OCI-LY1 (cell line): ENCODE data around the gene PREX1.
"Not testable (repeated sequence)": the region's sequence is repeated elsewhere in the genome, so short reads cannot be mapped to it uniquely, and the experiment has no call there.

Experiments
- H2AFZ ChIP-seq: fragments of 200-600 bp; sonication (generic), shearing (Covaris generic); 2 replicates; pipeline ENCODE4 v1.6.0; 2014; ENCODE audit warnings: antibody characterized with exemption, mild to moderate bottlenecking, low read length
- H3F3A ChIP-seq: fragments of 200-600 bp; sonication (generic), shearing (Covaris generic); 2 replicates; pipeline ENCODE4 v1.6.0; 2014; ENCODE audit warnings: mild to moderate bottlenecking, antibody characterized with exemption, low read length, moderate library complexity; ENCODE audit not compliant: insufficient read depth
- H3K27ac ChIP-seq: fragments of 200-600 bp; sonication (generic); 2 replicates; pipeline ENCODE4 v1.5.1; 2014; ENCODE audit warnings: low read length, mixed run types, mild to moderate bottlenecking, low read depth; ENCODE audit not compliant: poor library complexity, severe bottlenecking
- H3K27me3 ChIP-seq: fragments of 200-600 bp; sonication (generic); 2 replicates; pipeline ENCODE4 v1.6.0; 2014; ENCODE audit warnings: antibody characterized with exemption, mild to moderate bottlenecking, low read length, moderate library complexity; ENCODE audit not compliant: insufficient read depth
- H3K36me3 ChIP-seq: fragments of 200-600 bp; sonication (generic); 2 replicates; pipeline ENCODE4 v1.6.1; 2014; ENCODE audit warnings: mild to moderate bottlenecking, antibody characterized with exemption, low read length, moderate library complexity, mixed read lengths; ENCODE audit not compliant: insufficient read depth
- H3K4me1 ChIP-seq: fragments of 200-600 bp; sonication (generic); 2 replicates; pipeline ENCODE4 v1.5.1; 2014; ENCODE audit warnings: mild to moderate bottlenecking, low read length, moderate library complexity; ENCODE audit not compliant: insufficient read depth, severe bottlenecking
- H3K4me2 ChIP-seq: fragments of 200-600 bp; sonication (generic), shearing (Covaris generic); 2 replicates; pipeline ENCODE4 v1.6.1; 2014; ENCODE audit warnings: low read length
- H3K4me3 ChIP-seq: fragments of 200-600 bp; sonication (generic); 2 replicates; pipeline ENCODE4 v1.5.1; 2014; ENCODE audit warnings: low read length, low read depth, mild to moderate bottlenecking, mixed read lengths; ENCODE audit not compliant: poor library complexity, severe bottlenecking
- H3K79me2 ChIP-seq: fragments of 200-600 bp; shearing (Covaris generic); 2 replicates; pipeline ENCODE4 v1.6.1; 2016; ENCODE audit warnings: mixed run types, low read length, mixed read lengths; ENCODE audit not compliant: insufficient read depth
- H3K9ac ChIP-seq: fragments of 200-600 bp; sonication (generic), shearing (Covaris generic); 2 replicates; pipeline ENCODE4 v1.6.1; 2014; ENCODE audit warnings: mild to moderate bottlenecking, low read length, mixed read lengths
- H3K9me2 ChIP-seq: fragments of 200-600 bp; sonication (generic), shearing (Covaris generic); 2 replicates; pipeline ENCODE4 v1.6.1; 2014; ENCODE audit warnings: low read depth, mild to moderate bottlenecking, low read length, mixed read lengths
- H3K9me3 ChIP-seq: fragments of 200-600 bp; shearing (Covaris generic); 2 replicates; pipeline ENCODE4 v1.6.1; 2014; ENCODE audit warnings: low read length, mixed read lengths
- H4K20me1 ChIP-seq: fragments of 200-600 bp; sonication (generic), shearing (Covaris generic); 2 replicates; pipeline ENCODE4 v1.6.0; 2016; ENCODE audit warnings: mild to moderate bottlenecking, low read length; ENCODE audit not compliant: insufficient read depth
- CTCF ChIP-seq: fragments of 200-600 bp; sonication (generic), shearing (Covaris generic); IDR thresholded peaks from 2 replicates; pipeline ENCODE4 v1.5.1; 2017; ENCODE audit warnings: mild to moderate bottlenecking, antibody characterized with exemption, low read length, moderate library complexity, mixed read lengths
- EZH2 ChIP-seq: fragments of 200-600 bp; sonication (generic), shearing (Covaris generic); IDR thresholded peaks from 2 replicates; pipeline ENCODE4 v1.8.0; 2017; ENCODE audit warnings: borderline replicate concordance, mixed run types, mild to moderate bottlenecking, antibody characterized with exemption, low read length, moderate library complexity, mixed read lengths

PREX1 gene

GRCh38 chr20:48813446-48813747 is 14.4 kb downstream of the PREX1 start:
- Histone ChIP-seq H3K36me3 (no peaks in the 10 kb centered on the region), H3K9ac (no peak overlapping the region), H2AFZ (no peak overlapping the region), H3K4me1 (no peaks in the 10 kb centered on the region), H3F3A (no peaks in the 10 kb centered on the region), H3K4me3 (no peak overlapping the region), H3K9me3 (no peaks in the 10 kb centered on the region), H3K4me2 (no peak overlapping the region), H3K9me2 (no peaks in the 10 kb centered on the region), H3K27ac (no peak overlapping the region), H3K79me2 (no peaks in the 10 kb centered on the region), H3K27me3 (no peaks in the 10 kb centered on the region), H4K20me1 (no peaks in the 10 kb centered on the region)
- TF ChIP-seq EZH2 (no peak), CTCF (no peak)

- H4K20me1 ChIP-seq: no peaks in the 10 kb centered on the region
- H3K27ac ChIP-seq: no peak overlapping the region
- H3K9me3 ChIP-seq: no peaks in the 10 kb centered on the region
These were observed 15.0 kb downstream of the PREX1 start for GRCh38 chr20:48812600-48813445.

GRCh38 chr20:48812114-48812513 is 15.7 kb downstream of the PREX1 start:
- not testable (repeated sequence) for H3K36me3 ChIP-seq, H3K4me1 ChIP-seq, H3K79me2 ChIP-seq, H3K27me3 ChIP-seq, H3K9me3 ChIP-seq, H2AFZ ChIP-seq, H3F3A ChIP-seq, H3K4me3 ChIP-seq, H3K9ac ChIP-seq, H3K9me2 ChIP-seq, H4K20me1 ChIP-seq, H3K4me2 ChIP-seq, H3K27ac ChIP-seq

More at GRCh38 chr20:48812600-48813445, 15.0 kb downstream of the PREX1 start:
- Histone ChIP-seq H3K4me2 (no peak overlapping the region), H3K4me3 (no peak overlapping the region), H3K36me3 (no peaks in the 10 kb centered on the region), H3K4me1 (no peaks in the 10 kb centered on the region), H2AFZ (no peak overlapping the region), H3K9ac (no peak overlapping the region), H3K9me2 (no peaks in the 10 kb centered on the region), H3K79me2 (no peaks in the 10 kb centered on the region), H3K27me3 (no peaks in the 10 kb centered on the region), H3F3A (no peaks in the 10 kb centered on the region)
- no peak for TF ChIP-seq EZH2
- TF ChIP-seq CTCF: no peak

GRCh38 chr20:48809673-48810072 is 18.1 kb downstream of the PREX1 start:
- Histone ChIP-seq H3K27ac (no peak overlapping the region), H2AFZ (no peak overlapping the region), H3K9me3 (no peaks in the 10 kb centered on the region), H3K27me3 (0 out of 2 replicates have a peak, but pooled peaks cover 6% of the 10 kb centered on the region), H4K20me1 (no peaks in the 10 kb centered on the region), H3K36me3 (no peaks in the 10 kb centered on the region), H3K4me1 (no peaks in the 10 kb centered on the region), H3F3A (no peaks in the 10 kb centered on the region), H3K4me2 (no peak overlapping the region), H3K4me3 (no peak overlapping the region), H3K9ac (no peak overlapping the region), H3K9me2 (no peaks in the 10 kb centered on the region), H3K79me2 (no peaks in the 10 kb centered on the region)
- TF ChIP-seq CTCF (no peak), EZH2 (no peak)
